ENCODE results near the gene EIF3J. TPM values are rescaled to one million over a fixed set of nuclear protein-coding genes. Genes with fewer than 3 reads are reported as not detected.

The EIF3J gene
- total RNA-seq, 1 experiment from 2014 or later = 38.2 TPM

GRCh38 chr15:44585633-44586032 lies 48.7 kb downstream of the EIF3J start:
- TF ChIP-seq CTCF (conservative IDR thresholded peaks at IDR 0.05; ENCODE audit: low read depth, low read length) = no peak
- no peak for TF ChIP-seq EZH2 (IDR thresholded peaks at IDR 0.05; ENCODE audit: low read length, unreplicated experiment)
- TF ChIP-seq EZH2phosphoT487 (IDR thresholded peaks at IDR 0.05; ENCODE audit: borderline replicate concordance, low read length) = no peak
- no peaks in the 10 kb centered on the region for H3F3A ChIP-seq (ENCODE audit: low read length, unreplicated experiment)
- no peak overlapping the region for H3K27ac ChIP-seq (ENCODE audit: low read length)
- peaks cover 38% of the 10 kb centered on the region; the same call in 1 of the 2 replicates for H3K36me3 ChIP-seq (ENCODE audit: low read depth, low read length)
- H2AFZ ChIP-seq (ENCODE audit: low read length) = no peak overlapping the region
- no TSS peak for BruUV-seq (replicated peaks)
- no peaks in the 10 kb centered on the region for H3K27me3 ChIP-seq (ENCODE audit: low read length)
- H3K4me3 ChIP-seq (ENCODE audit: low read length) = no peak overlapping the region
- H3K9me2 ChIP-seq (replicated peaks; ENCODE audit: low read length) = no peaks in the 10 kb centered on the region
- POLR2A ChIA-PET (ENCODE audit: unreplicated experiment) = interaction anchor here (0.6 kb wide), 1 partner anchor 152 kb away, joined by 29 read pairs; no protein-coding TSS in a partner anchor
- H3K4me2 ChIP-seq (ENCODE audit: low read length) = no peak overlapping the region
- H3K79me2 ChIP-seq (ENCODE audit: low read length) = no peaks in the 10 kb centered on the region
- intact Hi-C loops (cut with micrococcal nuclease) = no loop called here
- no peak overlapping the region for H3K9ac ChIP-seq (ENCODE audit: low read length)
- H3K9me3 ChIP-seq (ENCODE audit: low read length) = no peaks in the 10 kb centered on the region
- CTCF ChIA-PET = no interaction called here
- ATAC-seq (no peak), DNase-seq (no peak)
- H3K4me1 ChIP-seq (ENCODE audit: insufficient read depth, low read length) = peaks cover 4% of the 10 kb centered on the region
- H4K20me1 ChIP-seq (ENCODE audit: low read length) = no peaks in the 10 kb centered on the region

DNA sequence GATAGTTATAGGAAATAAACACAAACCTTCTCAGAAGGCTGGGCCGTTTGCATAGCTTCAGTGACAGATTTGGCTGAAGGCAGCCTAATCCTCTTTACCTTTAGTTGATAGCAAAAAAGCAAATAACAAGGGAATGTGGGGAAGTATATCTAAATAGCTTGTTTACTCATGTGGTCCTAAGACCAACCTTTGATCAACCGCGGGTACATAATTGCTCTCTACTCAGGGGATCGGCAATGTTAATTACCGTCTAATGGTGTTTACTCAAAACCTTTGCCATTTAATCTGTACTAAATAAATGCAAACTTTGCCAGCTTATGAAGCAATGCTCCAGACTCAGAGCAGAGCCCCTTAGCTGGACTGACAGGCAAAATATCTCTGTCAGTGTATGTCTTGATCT lies 51.6 kb downstream of the EIF3J start:
- Histone ChIP-seq H3K9me3 (ENCODE audit: low read length) (no peaks in the 10 kb centered on the region), H3K27ac (ENCODE audit: low read length) (no peak overlapping the region), H3K9me2 (replicated peaks; ENCODE audit: low read length) (no peaks in the 10 kb centered on the region), H3K4me1 (ENCODE audit: insufficient read depth, low read length) (peaks cover 8% of the 10 kb centered on the region), H4K20me1 (ENCODE audit: low read length) (no peaks in the 10 kb centered on the region), H3F3A (ENCODE audit: low read length, unreplicated experiment) (no peaks in the 10 kb centered on the region), H3K27me3 (ENCODE audit: low read length) (no peaks in the 10 kb centered on the region), H3K9ac (ENCODE audit: low read length) (no peak overlapping the region), H3K79me2 (ENCODE audit: low read length) (no peaks in the 10 kb centered on the region), H2AFZ (ENCODE audit: low read length) (no peak overlapping the region), H3K36me3 (ENCODE audit: low read depth, low read length) (peaks cover 40% of the 10 kb centered on the region; the same call in 1 of the 2 replicates), H3K4me2 (ENCODE audit: low read length) (no peak overlapping the region), H3K4me3 (ENCODE audit: low read length) (no peak overlapping the region)
- no peak for DNase-seq
- CTCF ChIA-PET = interaction anchor here (0.6 kb wide), 1 partner anchor 30 kb away, joined by 4 read pairs; no protein-coding TSS in a partner anchor
- POLR2A ChIA-PET (ENCODE audit: unreplicated experiment) = no interaction called here
- intact Hi-C loops (cut with micrococcal nuclease) = no loop called here
- ATAC-seq = no peak
- no TSS peak for BruUV-seq (replicated peaks)
- no peak for TF ChIP-seq EZH2 (IDR thresholded peaks at IDR 0.05; ENCODE audit: low read length, unreplicated experiment)
- no peak for TF ChIP-seq EZH2phosphoT487 (IDR thresholded peaks at IDR 0.05; ENCODE audit: borderline replicate concordance, low read length)
- no peak for TF ChIP-seq CTCF (conservative IDR thresholded peaks at IDR 0.05; ENCODE audit: low read depth, low read length)

GRCh38 chr15:44591326-44591725 lies 54.4 kb downstream of the EIF3J start:
- ChIA-PET CTCF (no interaction called here), POLR2A (ENCODE audit: unreplicated experiment) (interaction anchor here (0.6 kb wide), 1 partner anchor 1051 kb away, joined by 3 read pairs; no protein-coding TSS in a partner anchor)
- no peak overlapping the region for H2AFZ ChIP-seq (ENCODE audit: low read length)
- H3F3A ChIP-seq (ENCODE audit: low read length, unreplicated experiment) = no peaks in the 10 kb centered on the region
- H3K36me3 ChIP-seq (ENCODE audit: low read depth, low read length) = peaks cover 46% of the 10 kb centered on the region; the same call in 1 of the 2 replicates
- no peaks in the 10 kb centered on the region for H4K20me1 ChIP-seq (ENCODE audit: low read length)
- H3K79me2 ChIP-seq (ENCODE audit: low read length) = no peaks in the 10 kb centered on the region
- intact Hi-C loops (cut with micrococcal nuclease) = loop anchor here (10.0 kb wide), 1 partner anchor 333 kb away; no protein-coding TSS in a partner anchor
- no peaks in the 10 kb centered on the region for H3K9me2 ChIP-seq (replicated peaks; ENCODE audit: low read length)
- H3K9ac ChIP-seq (ENCODE audit: low read length) = no peak overlapping the region
- no peaks in the 10 kb centered on the region for H3K27me3 ChIP-seq (ENCODE audit: low read length)
- no peaks in the 10 kb centered on the region for H3K9me3 ChIP-seq (ENCODE audit: low read length)
- no peak for TF ChIP-seq EZH2phosphoT487 (IDR thresholded peaks at IDR 0.05; ENCODE audit: borderline replicate concordance, low read length)
- no peak for TF ChIP-seq EZH2 (IDR thresholded peaks at IDR 0.05; ENCODE audit: low read length, unreplicated experiment)
- no peak for TF ChIP-seq CTCF (conservative IDR thresholded peaks at IDR 0.05; ENCODE audit: low read depth, low read length)
- H3K4me1 ChIP-seq (ENCODE audit: insufficient read depth, low read length) = peaks cover 8% of the 10 kb centered on the region
- peak; percentile 30; the same call in 1 of the 2 replicates for ATAC-seq
- H3K4me3 ChIP-seq (ENCODE audit: low read length) = no peak overlapping the region
- BruUV-seq (replicated peaks) = no TSS peak
- H3K4me2 ChIP-seq (ENCODE audit: low read length) = no peak overlapping the region
- no peak overlapping the region for H3K27ac ChIP-seq (ENCODE audit: low read length)
- DNase-seq = peak; percentile 84

Data from PC-3 (cell line).